Thyroid gland (tissue), 4 donors: Measurements from ENCODE around the gene RAD17.

ENCODE experiments used
- POLR2A ChIP-seq, 2 donors: fragments of 450-650 bp; IDR thresholded peaks; one replicate each; pipeline ENCODE4 v1.6.1; 2017; ENCODE audit warnings: antibody characterized with exemption in 2 of 2, mild to moderate bottlenecking in 2 of 2, moderate library complexity in 1 of 2
- TF ChIP-seq, protein P1 (sequence below), 6 experiments: fragments of 200-600 bp in 3 of 6; fragments of 450-650 bp in 3 of 6; sonication (generic) in 3 of 6; IDR thresholded peaks; one replicate each; pipeline ENCODE4 v1.5.1; 2016 to 2019; ENCODE audit warnings: antibody characterized with exemption in 6 of 6, mild to moderate bottlenecking in 2 of 6, inconsistent platforms in 1 of 6, moderate library complexity in 1 of 6

DNA sequence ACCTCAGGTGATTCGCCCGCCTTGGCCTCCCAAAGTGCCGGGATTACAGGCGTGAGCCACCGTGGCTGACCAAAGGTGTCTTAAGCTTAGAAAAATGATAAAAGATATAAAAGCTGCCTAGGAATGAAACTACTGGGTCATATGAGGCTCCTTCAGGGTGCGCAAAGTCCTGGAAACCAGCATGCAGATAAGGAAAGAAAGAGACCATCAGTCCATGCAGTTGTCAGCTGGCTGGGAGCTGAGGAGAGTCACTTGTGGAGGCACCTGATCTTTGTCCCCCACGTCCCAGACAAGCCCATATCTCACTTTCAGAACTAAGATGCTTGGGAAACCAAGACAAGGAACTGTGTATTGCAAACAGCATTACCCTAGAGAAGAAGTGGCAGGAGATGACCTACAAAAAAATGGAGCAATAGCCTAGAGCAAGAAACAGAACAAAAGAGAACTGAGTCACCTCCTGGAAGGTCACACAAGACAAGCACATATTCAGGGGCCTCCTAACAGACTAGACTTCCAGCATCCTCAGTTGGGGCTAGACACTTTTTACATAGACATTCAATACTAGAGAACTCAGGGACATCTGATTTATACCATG is 34.2 kb upstream of the RAD17 start:
- TF ChIP-seq, protein P1, sequence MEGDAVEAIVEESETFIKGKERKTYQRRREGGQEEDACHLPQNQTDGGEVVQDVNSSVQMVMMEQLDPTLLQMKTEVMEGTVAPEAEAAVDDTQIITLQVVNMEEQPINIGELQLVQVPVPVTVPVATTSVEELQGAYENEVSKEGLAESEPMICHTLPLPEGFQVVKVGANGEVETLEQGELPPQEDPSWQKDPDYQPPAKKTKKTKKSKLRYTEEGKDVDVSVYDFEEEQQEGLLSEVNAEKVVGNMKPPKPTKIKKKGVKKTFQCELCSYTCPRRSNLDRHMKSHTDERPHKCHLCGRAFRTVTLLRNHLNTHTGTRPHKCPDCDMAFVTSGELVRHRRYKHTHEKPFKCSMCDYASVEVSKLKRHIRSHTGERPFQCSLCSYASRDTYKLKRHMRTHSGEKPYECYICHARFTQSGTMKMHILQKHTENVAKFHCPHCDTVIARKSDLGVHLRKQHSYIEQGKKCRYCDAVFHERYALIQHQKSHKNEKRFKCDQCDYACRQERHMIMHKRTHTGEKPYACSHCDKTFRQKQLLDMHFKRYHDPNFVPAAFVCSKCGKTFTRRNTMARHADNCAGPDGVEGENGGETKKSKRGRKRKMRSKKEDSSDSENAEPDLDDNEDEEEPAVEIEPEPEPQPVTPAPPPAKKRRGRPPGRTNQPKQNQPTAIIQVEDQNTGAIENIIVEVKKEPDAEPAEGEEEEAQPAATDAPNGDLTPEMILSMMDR (IDR thresholded peaks at IDR 0.05) = no peak
- no peak for TF ChIP-seq POLR2A (IDR thresholded peaks at IDR 0.05)
